ENCODE data around the gene PARP12. TPM values are rescaled to one million over a fixed set of nuclear protein-coding genes. Genes with fewer than 3 reads are reported as not detected.

PARP12 gene
- 15.5 and 29.1 TPM in 2 replicates for total RNA-seq

GRCh38 chr7:140062528-140063299, at the start of gene PARP12:
Gene PARP12, minus strand, starts transcription at chr7:140062951. Its CDS starts 104 bp downstream, at chr7:140062847.

Other genes with a start within 250 kb of the PARP12 start
- 0.92 and 1.4 TPM in 2 replicates for gene TBXAS1, start 233.7 kb downstream of the PARP12 start, total RNA-seq
- 3.7 and 4.8 TPM in 2 replicates for gene KDM7A, start 114.0 kb upstream of the PARP12 start, total RNA-seq